GM06990 (cell line): ENCODE results near the gene LRMDA.

Source experiments
- DNase-seq: peaks from one replicate; pipeline ENCODE4 v3.0.0-alpha.2; 2011; ENCODE audit not compliant: insufficient read length; ENCODE audit errors: extremely low read depth
- H3K27me3 ChIP-seq: replicated peaks from 2 replicates; pipeline ENCODE4 v1.6.0; 2011; ENCODE audit warnings: low read length; ENCODE audit not compliant: control insufficient read depth, insufficient read depth
- H3K36me3 ChIP-seq: 2 replicates; pipeline ENCODE4 v1.5.1; 2011; ENCODE audit warnings: low read length; ENCODE audit not compliant: control insufficient read depth, insufficient read depth
- H3K4me3 ChIP-seq: replicated peaks from 2 replicates; pipeline ENCODE4 v1.5.1; 2011; ENCODE audit warnings: low read depth, mild to moderate bottlenecking, control low read depth, low read length
- TF ChIP-seq, protein P1 (sequence below): IDR thresholded peaks from 2 replicates; pipeline ENCODE4 v1.5.1; 2011; ENCODE audit warnings: low read length, control low read depth, mild to moderate bottlenecking, inconsistent platforms; ENCODE audit not compliant: insufficient read depth, poor library complexity, severe bottlenecking

The LRMDA gene

DNA sequence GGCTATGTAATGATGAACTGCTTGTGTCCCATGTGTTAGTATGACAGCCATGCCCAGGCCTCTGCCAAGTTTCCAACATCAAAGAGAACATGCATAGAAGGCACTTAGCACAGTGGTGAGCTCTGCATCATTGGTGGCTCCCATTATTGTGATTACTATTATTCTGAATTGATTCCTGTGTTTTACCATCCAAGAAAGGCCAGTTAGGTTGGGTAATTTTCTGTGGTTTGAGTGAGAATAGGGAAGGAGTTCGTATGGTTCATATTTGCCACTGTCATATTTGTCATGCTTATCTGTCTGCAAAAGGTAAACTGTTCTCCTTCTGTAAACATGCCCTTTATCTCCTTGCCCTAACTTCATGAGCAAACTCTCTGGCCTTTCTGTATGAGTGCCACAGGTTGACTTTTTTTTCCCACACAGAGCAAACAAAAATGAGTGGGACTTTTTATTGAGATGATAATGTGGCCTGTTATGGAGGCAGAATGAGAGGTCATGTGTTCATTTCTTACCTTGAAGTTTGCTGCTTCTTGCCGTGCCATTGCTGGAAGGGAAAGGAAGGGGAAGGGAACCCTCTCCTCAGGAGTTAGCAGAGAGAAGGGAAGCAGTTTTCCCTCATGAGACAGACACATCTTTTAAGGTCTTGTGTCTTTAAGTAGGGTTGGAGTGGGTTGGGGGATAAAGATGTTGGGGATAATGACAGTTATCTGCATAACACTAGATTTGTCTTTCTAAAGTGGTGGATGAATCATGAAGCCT is 301.9 kb downstream of the LRMDA start:
- Histone ChIP-seq H3K36me3 (no peaks in the 10 kb centered on the region), H3K27me3 (no peaks in the 10 kb centered on the region; the same call in 1 of the 2 replicates), H3K4me3 (no peak overlapping the region)
- no peak for DNase-seq
- TF ChIP-seq, protein P1, sequence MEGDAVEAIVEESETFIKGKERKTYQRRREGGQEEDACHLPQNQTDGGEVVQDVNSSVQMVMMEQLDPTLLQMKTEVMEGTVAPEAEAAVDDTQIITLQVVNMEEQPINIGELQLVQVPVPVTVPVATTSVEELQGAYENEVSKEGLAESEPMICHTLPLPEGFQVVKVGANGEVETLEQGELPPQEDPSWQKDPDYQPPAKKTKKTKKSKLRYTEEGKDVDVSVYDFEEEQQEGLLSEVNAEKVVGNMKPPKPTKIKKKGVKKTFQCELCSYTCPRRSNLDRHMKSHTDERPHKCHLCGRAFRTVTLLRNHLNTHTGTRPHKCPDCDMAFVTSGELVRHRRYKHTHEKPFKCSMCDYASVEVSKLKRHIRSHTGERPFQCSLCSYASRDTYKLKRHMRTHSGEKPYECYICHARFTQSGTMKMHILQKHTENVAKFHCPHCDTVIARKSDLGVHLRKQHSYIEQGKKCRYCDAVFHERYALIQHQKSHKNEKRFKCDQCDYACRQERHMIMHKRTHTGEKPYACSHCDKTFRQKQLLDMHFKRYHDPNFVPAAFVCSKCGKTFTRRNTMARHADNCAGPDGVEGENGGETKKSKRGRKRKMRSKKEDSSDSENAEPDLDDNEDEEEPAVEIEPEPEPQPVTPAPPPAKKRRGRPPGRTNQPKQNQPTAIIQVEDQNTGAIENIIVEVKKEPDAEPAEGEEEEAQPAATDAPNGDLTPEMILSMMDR = no peak

DNA sequence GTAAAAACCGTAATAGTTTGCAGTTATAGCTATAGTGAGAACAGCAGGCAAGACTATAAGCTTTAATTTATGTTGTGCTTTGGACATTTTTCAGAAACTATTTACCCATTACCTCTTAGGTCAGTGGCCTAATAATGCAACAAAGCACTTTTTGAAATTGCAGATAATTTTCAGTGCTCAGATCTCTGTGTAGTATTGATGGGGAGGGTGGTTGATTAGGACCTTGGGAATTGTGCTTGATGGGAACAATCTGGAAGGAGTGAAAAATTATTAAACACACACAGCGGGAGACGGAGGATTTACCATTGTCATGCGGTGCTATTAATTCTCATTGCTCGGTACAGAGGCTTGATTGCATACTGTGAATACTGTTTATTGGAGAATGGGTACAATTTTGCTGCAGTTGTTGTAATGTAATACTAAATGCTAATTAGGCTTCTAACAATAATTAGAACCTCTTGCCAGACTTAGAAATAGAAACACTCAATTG is 304.8 kb downstream of the LRMDA start:
- DNase-seq = no peak

DNA sequence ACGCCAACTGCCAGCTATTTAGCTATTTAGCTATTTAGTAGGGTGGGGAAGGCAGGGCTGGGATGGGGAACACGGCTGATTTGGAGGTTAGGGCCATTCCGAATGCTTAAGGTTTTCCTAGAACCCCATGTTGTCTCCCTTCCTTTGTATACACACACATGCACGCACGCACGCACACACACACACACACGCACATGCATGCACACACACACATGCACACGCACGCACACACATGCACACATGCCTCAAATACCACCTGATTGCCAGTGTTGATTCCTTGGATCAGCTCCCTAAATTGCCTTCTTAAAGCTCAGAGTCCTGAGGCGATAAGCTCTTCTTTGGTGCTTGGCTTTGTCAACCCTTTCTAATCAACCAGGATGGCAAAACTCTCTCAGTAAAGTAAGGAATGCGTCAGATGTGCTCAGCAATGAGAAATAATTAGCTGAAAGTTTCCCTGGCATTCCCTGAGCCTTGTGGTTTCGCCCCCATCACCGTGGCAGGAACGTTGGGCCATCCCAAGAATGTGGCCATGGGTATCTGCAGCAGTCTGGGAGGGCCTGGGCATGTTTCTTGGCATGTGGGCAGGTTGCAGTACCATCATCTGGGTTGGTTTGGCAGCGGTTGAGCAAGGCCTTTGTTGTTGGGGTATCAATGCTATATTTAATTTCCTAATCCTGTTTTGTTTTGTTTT is 305.6 kb downstream of the LRMDA start:
- TF ChIP-seq, protein P1 = no peak
- DNase-seq = no peak
- Histone ChIP-seq H3K36me3 (no peaks in the 10 kb centered on the region), H3K27me3 (no peaks in the 10 kb centered on the region; the same call in 1 of the 2 replicates), H3K4me3 (no peak overlapping the region)

More for the DNA sequence above, 304.8 kb downstream of the LRMDA start:
- Histone ChIP-seq H3K36me3 (no peaks in the 10 kb centered on the region), H3K4me3 (no peak overlapping the region), H3K27me3 (no peaks in the 10 kb centered on the region; the same call in 1 of the 2 replicates)
- TF ChIP-seq, protein P1 = no peak

DNA sequence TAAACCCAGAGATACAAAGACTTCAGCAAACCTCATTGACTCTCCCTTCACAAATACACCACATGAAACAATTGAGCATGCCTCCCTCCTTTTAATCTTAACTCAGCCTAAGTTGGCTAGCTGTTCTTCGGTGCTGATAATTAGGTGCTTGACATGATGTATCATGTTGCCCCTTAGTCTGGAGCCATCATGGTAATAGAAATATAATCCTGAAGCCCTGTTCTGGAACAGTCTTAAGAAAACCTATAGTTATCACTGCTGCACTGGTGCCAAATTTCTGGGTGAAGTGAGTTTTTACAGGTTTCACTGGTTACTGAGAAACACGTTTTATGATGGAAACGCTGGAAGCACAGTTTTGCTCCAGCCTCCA is 306.1 kb downstream of the LRMDA start:
- TF ChIP-seq, protein P1 = no peak
- H3K36me3 ChIP-seq = no peaks in the 10 kb centered on the region
- no peak overlapping the region for H3K4me3 ChIP-seq
- DNase-seq = no peak
- no peaks in the 10 kb centered on the region; the same call in 1 of the 2 replicates for H3K27me3 ChIP-seq

DNA sequence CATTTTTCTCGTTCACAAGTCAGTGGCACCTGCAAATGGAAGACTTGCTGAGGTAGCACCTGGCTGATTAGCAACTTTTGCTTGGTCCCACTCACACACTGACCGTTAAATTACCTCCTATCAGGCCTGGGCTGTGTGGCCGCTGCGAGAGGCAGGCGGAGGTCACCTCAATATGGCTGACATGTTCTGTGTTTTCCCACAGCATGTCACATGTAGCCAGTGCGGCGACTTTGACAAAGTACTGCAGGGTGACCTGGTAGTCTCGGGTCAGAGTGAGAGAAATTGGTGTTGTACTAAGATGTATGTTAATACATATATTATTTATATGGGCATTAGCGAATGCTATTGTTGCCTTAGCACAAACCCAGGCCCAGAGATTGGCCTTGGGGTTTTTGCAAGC is 307.5 kb downstream of the LRMDA start:
- Histone ChIP-seq H3K4me3 (no peak overlapping the region), H3K36me3 (no peaks in the 10 kb centered on the region), H3K27me3 (no peaks in the 10 kb centered on the region; the same call in 1 of the 2 replicates)
- TF ChIP-seq, protein P1 = no peak
- no peak for DNase-seq
